GM23338 (cell line): Measurements from ENCODE around the gene TMEM94.

ENCODE experiments used
- CREB1 ChIP-seq: fragments of 250-450 bp; sonication (Bioruptor Pico); IDR thresholded peaks from 2 replicates; pipeline ENCODE4 v1.5.0; 2020; ENCODE audit warnings: low read depth, mild to moderate bottlenecking, moderate library complexity
- CTCF ChIP-seq, 2 experiments: fragments of 200-600 bp in 1 of 2; sonication (generic) in 1 of 2; conservative IDR thresholded peaks; 2 replicates each; pipeline versions ENCODE4 v1.5.1 to v1.6.1; 2016 to 2017; ENCODE audit warnings: antibody characterized with exemption in 2 of 2, low read depth in 2 of 2, mild to moderate bottlenecking in 2 of 2, moderate library complexity in 1 of 2
- EZH2 ChIP-seq: fragments of 200-600 bp; sonication (generic); IDR thresholded peaks from one replicate; pipeline ENCODE4 v1.8.0; 2017; ENCODE audit warnings: antibody characterized with exemption, mild to moderate bottlenecking, low read depth; ENCODE audit not compliant: unreplicated experiment
- EZH2phosphoT487 ChIP-seq: fragments of 200-600 bp; sonication (generic); IDR thresholded peaks from one replicate; pipeline ENCODE4 v1.8.1; 2018; ENCODE audit warnings: antibody characterized with exemption; ENCODE audit not compliant: unreplicated experiment
- POLR2AphosphoS5 ChIP-seq: IDR thresholded peaks from 2 replicates; pipeline ENCODE4 v1.6.1; 2016; ENCODE audit warnings: antibody characterized with exemption, low read depth
- REST ChIP-seq: IDR thresholded peaks from one replicate; pipeline ENCODE4 v1.6.1; 2018; ENCODE audit warnings: antibody characterized with exemption; ENCODE audit not compliant: unreplicated experiment
- STAT1 ChIP-seq: IDR thresholded peaks from one replicate; pipeline ENCODE4 v1.6.1; 2016; ENCODE audit warnings: antibody characterized with exemption; ENCODE audit not compliant: unreplicated experiment
- ZNF331 ChIP-seq: fragments of 250-450 bp; sonication (Bioruptor Pico); IDR thresholded peaks from 2 replicates; pipeline ENCODE4 v1.5.0; 2020; ENCODE audit warnings: low read depth, mild to moderate bottlenecking, moderate library complexity

GRCh38 chr17:75418531-75418930 lies 37.9 kb upstream of the TMEM94 start:
- TF ChIP-seq CTCF (conservative IDR thresholded peaks at IDR 0.05; ENCODE audit: low read depth in 2 of 2): no peak
- no peak for TF ChIP-seq REST
- TF ChIP-seq EZH2phosphoT487: no peak
- no peak for TF ChIP-seq POLR2AphosphoS5
- TF ChIP-seq EZH2: no peak
- no peak for TF ChIP-seq CREB1 (CRISPR knock-in tag)
- no peak for TF ChIP-seq ZNF331 (CRISPR knock-in tag)
- no peak for TF ChIP-seq STAT1
